OCI-LY3 (cell line): ENCODE data around the gene EFCAB8.

ENCODE experiments used
- H2AFZ ChIP-seq: fragments of 200-600, 300-600 bp; shearing (Covaris generic); 2 replicates; pipeline ENCODE4 v1.6.0; 2014; ENCODE audit warnings: antibody characterized with exemption, low read depth, low read length
- H3K27ac ChIP-seq: fragments of 200-600, 300-600 bp; sonication (generic); 2 replicates; pipeline ENCODE4 v1.5.1; 2014; ENCODE audit warnings: mild to moderate bottlenecking, low read length, moderate library complexity, mixed read lengths
- H3K27me3 ChIP-seq: fragments of 200-600, 300-600 bp; sonication (generic); 2 replicates; pipeline ENCODE4 v1.6.1; 2014; ENCODE audit warnings: low read depth, low read length, mixed read lengths
- H3K36me3 ChIP-seq: fragments of 200-600, 300-600 bp; sonication (generic); replicated peaks from 2 replicates; pipeline ENCODE3; 2014; ENCODE audit warnings: low read depth, low read length, mixed read lengths
- H3K4me1 ChIP-seq: fragments of 300-600, 200-600 bp; sonication (generic); 2 replicates; pipeline ENCODE4 v1.6.1; 2014; ENCODE audit warnings: low read length, mixed read lengths
- H3K4me2 ChIP-seq: fragments of 200-600, 300-600 bp; sonication (generic); 2 replicates; pipeline ENCODE4 v1.6.1; 2014; ENCODE audit warnings: low read length, mixed read lengths
- H3K4me3 ChIP-seq: fragments of 300-600, 200-600 bp; sonication (generic); 2 replicates; pipeline ENCODE4 v1.5.1; 2014; ENCODE audit warnings: antibody characterized with exemption, mild to moderate bottlenecking, low read length, moderate library complexity
- H3K79me2 ChIP-seq: fragments of 300-600, 200-600 bp; shearing (Covaris generic); 2 replicates; pipeline ENCODE4 v1.6.1; 2014; ENCODE audit warnings: mild to moderate bottlenecking, low read length, mixed read lengths
- H3K9ac ChIP-seq: fragments of 300-600, 200-600 bp; shearing (Covaris generic); 2 replicates; pipeline ENCODE4 v1.6.0; 2014; ENCODE audit warnings: mild to moderate bottlenecking, low read length, moderate library complexity
- H3K9me3 ChIP-seq: fragments of 200-600, 300-600 bp; shearing (Covaris generic); 2 replicates; pipeline ENCODE4 v1.6.1; 2014; ENCODE audit warnings: low read length, mixed read lengths; ENCODE audit not compliant: insufficient read depth
- H4K20me1 ChIP-seq: fragments of 200-600, 300-600 bp; sonication (generic); 2 replicates; pipeline ENCODE4 v1.6.1; 2016; ENCODE audit warnings: low read length, mixed read lengths; ENCODE audit not compliant: insufficient read depth
- CTCF ChIP-seq: fragments of 200-600, 300-600 bp; sonication (generic); IDR thresholded peaks from 2 replicates; pipeline ENCODE4 v1.5.1; 2014; ENCODE audit warnings: antibody characterized with exemption, low read length, low read depth
- EZH2phosphoT487 ChIP-seq: fragments of 200-600 bp; shearing (Covaris generic); IDR thresholded peaks from 2 replicates; pipeline ENCODE4 v1.6.1; 2018; ENCODE audit warnings: antibody characterized with exemption, mixed run types, low read depth

The EFCAB8 gene

DNA sequence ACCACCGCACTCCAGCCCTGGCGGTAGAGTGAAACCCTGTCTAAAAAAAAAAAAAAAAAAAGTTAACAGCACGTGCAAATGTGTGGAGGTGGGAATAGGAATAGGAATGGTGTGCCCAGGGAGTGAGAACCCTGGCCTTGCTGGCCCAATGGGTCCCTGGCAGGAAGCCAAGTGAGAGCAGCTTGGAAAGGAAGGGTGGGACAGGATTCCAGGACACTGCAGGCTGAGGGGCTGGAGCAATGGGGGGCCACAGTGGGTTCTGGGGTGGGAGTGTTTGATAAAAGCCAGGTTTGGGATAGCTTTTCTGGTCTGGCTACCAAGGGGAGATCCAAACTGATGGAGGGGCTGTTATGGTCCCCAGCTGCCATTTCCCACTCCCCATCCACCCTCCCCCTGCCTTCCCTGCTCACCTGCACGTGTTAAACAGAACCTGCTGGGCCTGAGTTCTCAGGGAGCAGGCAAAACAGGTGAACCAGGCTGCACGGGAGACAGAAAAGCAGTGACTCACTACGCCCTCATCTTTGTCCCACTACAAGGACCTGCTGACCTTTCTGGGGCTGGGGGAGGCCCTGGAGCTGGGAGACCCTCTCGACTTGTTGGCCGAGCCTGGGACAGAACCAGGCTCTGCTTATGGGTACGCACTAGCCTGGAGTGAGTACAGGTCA is 142.2 kb downstream of the EFCAB8 start:
- H4K20me1 ChIP-seq = no peaks in the 10 kb centered on the region
- no peaks in the 10 kb centered on the region for H3K79me2 ChIP-seq
- no peak overlapping the region for H2AFZ ChIP-seq
- H3K9ac ChIP-seq = no peak overlapping the region
- H3K27me3 ChIP-seq = no peaks in the 10 kb centered on the region
- no peaks in the 10 kb centered on the region for H3K36me3 ChIP-seq
- H3K4me3 ChIP-seq = no peak overlapping the region
- TF ChIP-seq EZH2phosphoT487 = no peak
- TF ChIP-seq CTCF = no peak
- no peak overlapping the region for H3K4me2 ChIP-seq
- H3K27ac ChIP-seq = no peak overlapping the region
- H3K9me3 ChIP-seq = no peaks in the 10 kb centered on the region
- peaks cover 21% of the 10 kb centered on the region for H3K4me1 ChIP-seq

- TF ChIP-seq EZH2phosphoT487 = no peak
- TF ChIP-seq CTCF = no peak
- H3K79me2 ChIP-seq = no peaks in the 10 kb centered on the region
Measured at GRCh38 chr20:33002087-33002808, 143.5 kb downstream of the EFCAB8 start.

GRCh38 chr20:33004141-33004751 is 145.5 kb downstream of the EFCAB8 start, which contains the start of gene SUN5:
TSS of gene SUN5 (minus strand) at chr20:33004433. CDS start at chr20:33004340, 93 bp downstream.
- TF ChIP-seq EZH2phosphoT487 = no peak
- TF ChIP-seq CTCF = no peak
- H3K9ac ChIP-seq = no peak within 1 kb of the TSS
- H3K79me2 ChIP-seq = no peaks in the 10 kb centered on the region
- no peak within 1 kb of the TSS for H3K4me3 ChIP-seq
- H3K27me3 ChIP-seq = no peaks in the 10 kb centered on the region
- no peak within 1 kb of the TSS for H3K27ac ChIP-seq
- no peaks in the 10 kb centered on the region for H3K36me3 ChIP-seq
- peaks cover 8% of the 10 kb centered on the region for H3K4me1 ChIP-seq
- no peaks in the 10 kb centered on the region for H4K20me1 ChIP-seq
- no peak within 1 kb of the TSS for H2AFZ ChIP-seq
- H3K9me3 ChIP-seq = no peaks in the 10 kb centered on the region
- no peak within 1 kb of the TSS for H3K4me2 ChIP-seq

More at GRCh38 chr20:33002087-33002808, 143.5 kb downstream of the EFCAB8 start:
- no peaks in the 10 kb centered on the region for H3K27me3 ChIP-seq
- H3K4me2 ChIP-seq = no peak overlapping the region
- no peak overlapping the region for H3K4me3 ChIP-seq
- no peak overlapping the region for H3K27ac ChIP-seq
- H2AFZ ChIP-seq = no peak overlapping the region
- peaks cover 14% of the 10 kb centered on the region for H3K4me1 ChIP-seq
- no peaks in the 10 kb centered on the region for H4K20me1 ChIP-seq
- no peaks in the 10 kb centered on the region for H3K36me3 ChIP-seq
- no peaks in the 10 kb centered on the region for H3K9me3 ChIP-seq
- no peak overlapping the region for H3K9ac ChIP-seq

- Histone ChIP-seq H2AFZ (no peak overlapping the region), H3K36me3 (no peaks in the 10 kb centered on the region), H3K4me2 (no peak overlapping the region), H4K20me1 (no peaks in the 10 kb centered on the region), H3K4me1 (peaks cover under 1% of the 10 kb centered on the region; the same call in 1 of the 2 replicates), H3K79me2 (no peaks in the 10 kb centered on the region), H3K9me3 (no peaks in the 10 kb centered on the region), H3K27ac (no peak overlapping the region), H3K27me3 (no peaks in the 10 kb centered on the region), H3K9ac (no peak overlapping the region), H3K4me3 (no peak overlapping the region)
- TF ChIP-seq CTCF (peak; percentile 83), EZH2phosphoT487 (no peak)
Measured at GRCh38 chr20:33005132-33005566, 146.4 kb downstream of the EFCAB8 start.
